ENCODE results near the gene MRPL37.

GRCh38 chr1:54246116-54246721 lies 46.3 kb downstream of the MRPL37 start:
- no peak for TF ChIP-seq CTCF (IDR thresholded peaks at IDR 0.05)
- TF ChIP-seq TCF7L2 (IDR thresholded peaks at IDR 0.05; ENCODE audit: low read depth, low read length), result no peak
- no peak for TF ChIP-seq POLR2AphosphoS5 (IDR thresholded peaks at IDR 0.05; ENCODE audit: low read depth, low read length)
- no peak for TF ChIP-seq REST (IDR thresholded peaks at IDR 0.05; ENCODE audit: insufficient read depth in 1 of 2, low read depth in 2 of 2, low read length in 1 of 2)
- TF ChIP-seq SIN3A (IDR thresholded peaks at IDR 0.05; ENCODE audit: borderline replicate concordance, insufficient read depth, low read depth, low read length), result no peak

Measured in Panc1 (cell line).